Measurements from ENCODE around the gene SPRED3. TPM values are rescaled to one million over a fixed set of nuclear protein-coding genes. Genes with fewer than 3 reads are reported as not detected.
"Not testable (repeated sequence)": the region's sequence is repeated elsewhere in the genome, so short reads cannot be mapped to it uniquely, and the experiment has no call there.

Gene SPRED3
- total and polyA plus RNA-seq, 2 experiments from 2014 or later: 2.3 to 4.0 TPM

DNA sequence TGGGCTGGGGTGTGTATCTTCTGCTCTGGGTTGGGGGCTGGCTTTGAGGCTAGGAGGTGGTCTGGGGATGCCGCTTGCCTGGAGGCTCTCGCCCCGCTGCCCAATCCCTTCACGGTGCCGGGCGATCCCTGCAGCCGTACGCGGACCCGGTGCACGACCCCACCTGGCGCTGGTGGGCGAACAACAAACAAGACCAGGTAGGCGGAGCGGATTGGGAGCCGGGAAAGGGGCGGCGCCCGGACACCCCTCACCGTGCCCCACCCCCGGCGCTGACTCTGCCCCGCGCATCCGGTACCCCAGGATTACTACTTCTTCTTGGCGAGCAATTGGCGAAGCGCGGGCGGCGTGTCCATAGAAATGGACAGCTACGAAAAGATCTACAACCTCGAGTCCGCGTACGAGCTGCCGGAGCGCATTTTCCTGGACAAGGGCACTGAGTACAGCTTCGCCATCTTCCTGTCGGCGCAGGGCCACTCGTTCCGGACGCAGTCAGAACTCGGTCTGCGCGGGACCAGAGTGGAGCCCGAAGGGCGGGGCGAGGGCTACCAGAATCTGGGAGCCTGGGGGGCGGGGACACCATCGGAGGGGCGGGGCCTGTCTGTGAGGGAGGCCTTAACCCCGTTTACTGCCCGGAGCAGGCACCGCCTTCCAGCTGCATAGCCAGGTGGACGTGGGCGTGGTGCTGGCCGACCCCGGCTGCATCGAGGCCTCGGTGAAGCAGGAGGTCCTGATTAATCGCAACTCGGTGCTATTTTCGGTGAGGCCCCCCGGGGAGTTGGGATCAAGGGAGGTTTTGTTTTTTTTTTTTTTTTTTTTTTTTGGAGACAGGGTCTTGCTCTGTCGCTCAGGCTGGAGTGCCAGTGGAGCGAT lies 26.2 kb upstream of the SPRED3 start:
- Histone ChIP-seq H3K9me3 (ENCODE audit: low read depth) (no peaks in the 10 kb centered on the region), H3K27ac (peak overlapping the region; percentile 35), H2AFZ (peak overlapping the region; percentile 58), H3K9me2 (replicated peaks; ENCODE audit: insufficient read depth) (no peaks in the 10 kb centered on the region), H4K20me1 (ENCODE audit: insufficient read depth, poor library complexity, severe bottlenecking) (no peaks in the 10 kb centered on the region), H3K79me2 (no peaks in the 10 kb centered on the region), H3K4me3 (peak overlapping the region; percentile 37), H3K4me1 (ENCODE audit: insufficient read depth) (peaks cover 8% of the 10 kb centered on the region), H3K36me3 (replicated peaks; ENCODE audit: insufficient read depth, low read depth) (no peaks in the 10 kb centered on the region), H3K27me3 (peaks cover 31% of the 10 kb centered on the region), H3K4me2 (peak overlapping the region; percentile 100)
- WGBS (ENCODE audit: low lambda C conversion rate, missing lambda C conversion rate): 5% methylated on average over 62 of the region's 68 CpGs
- peak; percentile 84 for DNase-seq (ENCODE audit: low spot score)
- TF ChIP-seq, protein P1, sequence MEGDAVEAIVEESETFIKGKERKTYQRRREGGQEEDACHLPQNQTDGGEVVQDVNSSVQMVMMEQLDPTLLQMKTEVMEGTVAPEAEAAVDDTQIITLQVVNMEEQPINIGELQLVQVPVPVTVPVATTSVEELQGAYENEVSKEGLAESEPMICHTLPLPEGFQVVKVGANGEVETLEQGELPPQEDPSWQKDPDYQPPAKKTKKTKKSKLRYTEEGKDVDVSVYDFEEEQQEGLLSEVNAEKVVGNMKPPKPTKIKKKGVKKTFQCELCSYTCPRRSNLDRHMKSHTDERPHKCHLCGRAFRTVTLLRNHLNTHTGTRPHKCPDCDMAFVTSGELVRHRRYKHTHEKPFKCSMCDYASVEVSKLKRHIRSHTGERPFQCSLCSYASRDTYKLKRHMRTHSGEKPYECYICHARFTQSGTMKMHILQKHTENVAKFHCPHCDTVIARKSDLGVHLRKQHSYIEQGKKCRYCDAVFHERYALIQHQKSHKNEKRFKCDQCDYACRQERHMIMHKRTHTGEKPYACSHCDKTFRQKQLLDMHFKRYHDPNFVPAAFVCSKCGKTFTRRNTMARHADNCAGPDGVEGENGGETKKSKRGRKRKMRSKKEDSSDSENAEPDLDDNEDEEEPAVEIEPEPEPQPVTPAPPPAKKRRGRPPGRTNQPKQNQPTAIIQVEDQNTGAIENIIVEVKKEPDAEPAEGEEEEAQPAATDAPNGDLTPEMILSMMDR (IDR thresholded peaks at IDR 0.05; ENCODE audit: poor library complexity): no peak
- TF ChIP-seq EZH2phosphoT487 (IDR thresholded peaks at IDR 0.05; ENCODE audit: low read depth, severe bottlenecking, unreplicated experiment): no peak
- TF ChIP-seq EZH2 (IDR thresholded peaks at IDR 0.05; ENCODE audit: borderline replicate concordance): no peak

DNA sequence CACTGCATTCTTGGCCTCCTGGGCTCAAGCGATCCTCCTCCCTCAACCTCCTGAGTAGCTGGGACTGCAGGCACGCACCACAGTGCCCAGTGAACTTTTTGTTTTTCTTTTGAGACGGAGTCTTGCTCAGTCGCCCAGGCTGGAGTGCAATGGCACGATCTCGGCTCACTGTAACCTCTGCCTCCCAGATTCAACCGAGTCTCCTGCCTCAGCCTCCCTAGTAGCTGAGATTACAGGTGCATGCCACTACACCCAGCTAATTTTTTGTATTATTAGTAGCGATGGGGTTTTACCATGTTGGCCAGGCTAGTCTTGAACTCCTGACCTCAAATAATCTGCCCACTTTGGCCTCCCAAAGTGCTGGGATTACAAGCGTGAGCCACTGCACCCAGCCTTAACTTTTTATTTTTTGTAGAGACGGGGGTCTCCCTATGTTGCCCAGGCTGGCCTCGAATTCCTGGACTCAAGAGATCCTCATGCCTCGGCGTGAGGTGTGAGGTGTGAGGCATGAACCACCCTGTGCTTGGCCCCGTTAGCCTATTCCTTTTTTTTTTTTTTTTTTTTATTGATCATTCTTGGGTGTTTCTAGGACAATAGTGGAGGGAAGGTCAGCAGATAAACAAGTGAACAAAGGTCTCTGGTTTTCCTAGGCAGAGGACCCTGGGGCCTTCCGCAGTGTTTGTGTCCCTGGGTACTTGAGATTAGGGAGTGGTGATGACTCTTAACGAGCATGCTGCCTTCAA lies 25.4 kb upstream of the SPRED3 start:
- WGBS (ENCODE audit: low lambda C conversion rate, missing lambda C conversion rate): 83% methylated on average over 15 of the region's 16 CpGs
- H3K79me2 ChIP-seq; H3K9me3 ChIP-seq (ENCODE audit: low read depth); H4K20me1 ChIP-seq (ENCODE audit: insufficient read depth, poor library complexity, severe bottlenecking); H3K36me3 ChIP-seq (replicated peaks; ENCODE audit: insufficient read depth, low read depth); H3K4me1 ChIP-seq (ENCODE audit: insufficient read depth); H3K9me2 ChIP-seq (replicated peaks; ENCODE audit: insufficient read depth); H2AFZ ChIP-seq; H3K4me3 ChIP-seq; DNase-seq (ENCODE audit: low spot score); H3K27ac ChIP-seq: not testable (repeated sequence)
- H3K27me3 ChIP-seq: peaks cover 31% of the 10 kb centered on the region
- H3K4me2 ChIP-seq: peak overlapping the region; percentile 100

DNA sequence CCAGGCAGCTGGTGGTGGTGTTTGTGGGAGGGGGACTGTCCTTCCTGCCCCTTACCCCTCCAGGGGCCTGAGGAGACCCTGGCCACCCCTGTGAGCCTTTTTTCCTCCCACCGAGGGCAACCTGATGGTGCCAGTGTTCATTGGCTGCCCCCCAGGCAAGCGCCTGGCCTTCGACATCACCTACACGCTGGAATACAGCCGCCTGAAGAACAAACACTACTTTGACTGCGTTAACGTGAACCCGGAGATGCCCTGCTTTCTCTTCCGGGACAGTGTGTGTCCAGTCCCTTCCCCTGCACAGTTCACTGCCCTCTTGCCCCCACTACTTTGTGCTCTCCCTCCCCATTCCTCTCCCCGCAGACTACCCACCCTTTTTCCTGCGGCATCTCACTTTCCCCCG lies 21.5 kb upstream of the SPRED3 start:
- H4K20me1 ChIP-seq (ENCODE audit: insufficient read depth, poor library complexity, severe bottlenecking): no peaks in the 10 kb centered on the region
- no peak overlapping the region for H2AFZ ChIP-seq
- H3K4me3 ChIP-seq: no peak overlapping the region
- no peak for DNase-seq (ENCODE audit: low spot score)
- H3K9me3 ChIP-seq (ENCODE audit: low read depth): no peaks in the 10 kb centered on the region
- no peaks in the 10 kb centered on the region for H3K36me3 ChIP-seq (replicated peaks; ENCODE audit: insufficient read depth, low read depth)
- H3K27ac ChIP-seq: no peak overlapping the region
- peaks cover 8% of the 10 kb centered on the region for H3K4me1 ChIP-seq (ENCODE audit: insufficient read depth)
- no peaks in the 10 kb centered on the region for H3K9me2 ChIP-seq (replicated peaks; ENCODE audit: insufficient read depth)
- no peak for TF ChIP-seq EZH2phosphoT487 (IDR thresholded peaks at IDR 0.05; ENCODE audit: low read depth, severe bottlenecking, unreplicated experiment)
- no peak for TF ChIP-seq EZH2 (IDR thresholded peaks at IDR 0.05; ENCODE audit: borderline replicate concordance)
- no peaks in the 10 kb centered on the region for H3K27me3 ChIP-seq
- no peaks in the 10 kb centered on the region for H3K79me2 ChIP-seq
- no peak overlapping the region for H3K4me2 ChIP-seq
- 91% methylated on average over 12 of the region's 12 CpGs for WGBS (ENCODE audit: low lambda C conversion rate, missing lambda C conversion rate)

DNA sequence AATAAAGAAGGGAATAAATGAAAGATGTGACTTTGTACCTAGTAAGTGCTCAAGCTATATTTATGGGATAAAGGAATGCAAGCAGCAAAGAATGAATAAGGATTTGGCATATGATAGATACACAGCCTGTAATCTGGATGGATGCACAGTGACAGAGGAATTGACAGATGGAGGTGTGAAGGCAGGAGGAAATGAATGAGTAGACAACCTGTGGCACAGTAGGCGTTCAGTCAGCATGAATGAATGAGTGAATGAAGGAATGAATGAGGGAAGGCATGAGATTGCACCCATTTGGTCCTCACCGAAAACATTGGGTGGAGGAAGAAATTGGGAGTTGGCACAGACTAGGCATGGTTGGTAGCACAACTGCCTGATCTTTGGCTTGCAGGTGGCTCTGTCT lies 18.9 kb upstream of the SPRED3 start:
- no peak overlapping the region for H3K27ac ChIP-seq

More for the DNA sequence above, 18.9 kb upstream of the SPRED3 start:
- no peaks in the 10 kb centered on the region for H3K27me3 ChIP-seq
- no peaks in the 10 kb centered on the region for H3K9me3 ChIP-seq (ENCODE audit: low read depth)
- no peaks in the 10 kb centered on the region for H3K36me3 ChIP-seq (replicated peaks; ENCODE audit: insufficient read depth, low read depth)
- no peaks in the 10 kb centered on the region for H3K9me2 ChIP-seq (replicated peaks; ENCODE audit: insufficient read depth)
- 80% methylated on average over 2 of the region's 2 CpGs for WGBS (ENCODE audit: low lambda C conversion rate, missing lambda C conversion rate)
- no peaks in the 10 kb centered on the region for H4K20me1 ChIP-seq (ENCODE audit: insufficient read depth, poor library complexity, severe bottlenecking)
- TF ChIP-seq, protein P1 (IDR thresholded peaks at IDR 0.05; ENCODE audit: poor library complexity): no peak
- no peak for TF ChIP-seq EZH2 (IDR thresholded peaks at IDR 0.05; ENCODE audit: borderline replicate concordance)
- TF ChIP-seq EZH2phosphoT487 (IDR thresholded peaks at IDR 0.05; ENCODE audit: low read depth, severe bottlenecking, unreplicated experiment): no peak
- H3K4me3 ChIP-seq: no peak overlapping the region
- H3K79me2 ChIP-seq: no peaks in the 10 kb centered on the region
- H3K4me2 ChIP-seq: no peak overlapping the region
- no peaks in the 10 kb centered on the region for H3K4me1 ChIP-seq (ENCODE audit: insufficient read depth)
- no peak for DNase-seq (ENCODE audit: low spot score)
- no peak overlapping the region for H2AFZ ChIP-seq

Measured in hepatocyte (in vitro differentiated cells).